Omental fat pad (tissue), 4 donors: ENCODE results near the gene NHS. TPM values are rescaled to one million over a fixed set of nuclear protein-coding genes. Genes with fewer than 3 reads are reported as not detected.

Source experiments
- ATAC-seq: fragments of 150-250 bp; one replicate; pipeline ENCODE4 v1.9.1; 2016; ENCODE audit warnings: mild to moderate bottlenecking, moderate library complexity; ENCODE audit not compliant: low FRiP score
- DNase-seq: peaks from one replicate; pipeline ENCODE4 v3.0.0-alpha.2; 2019; ENCODE audit warnings: low spot score
- total RNA-seq, 4 donors: library from RNA; depleted of rRNA; stranded (reverse); fragments of >200 nt; gene quantifications; one replicate each; pipeline ENCODE4 v1.1.0, GENCODE V29; 2016
- TF ChIP-seq, protein P1 (sequence below), 3 donors: fragments of 450-650 bp; IDR thresholded peaks; one replicate each; pipeline ENCODE4 v1.5.1; 2016 to 2017; ENCODE audit warnings: antibody characterized with exemption in 3 of 3, mild to moderate bottlenecking in 3 of 3, moderate library complexity in 2 of 3

The NHS gene
- total RNA-seq, 4 donors from 2014 or later = 4.0 to 9.7 (median 7.6) TPM

DNA sequence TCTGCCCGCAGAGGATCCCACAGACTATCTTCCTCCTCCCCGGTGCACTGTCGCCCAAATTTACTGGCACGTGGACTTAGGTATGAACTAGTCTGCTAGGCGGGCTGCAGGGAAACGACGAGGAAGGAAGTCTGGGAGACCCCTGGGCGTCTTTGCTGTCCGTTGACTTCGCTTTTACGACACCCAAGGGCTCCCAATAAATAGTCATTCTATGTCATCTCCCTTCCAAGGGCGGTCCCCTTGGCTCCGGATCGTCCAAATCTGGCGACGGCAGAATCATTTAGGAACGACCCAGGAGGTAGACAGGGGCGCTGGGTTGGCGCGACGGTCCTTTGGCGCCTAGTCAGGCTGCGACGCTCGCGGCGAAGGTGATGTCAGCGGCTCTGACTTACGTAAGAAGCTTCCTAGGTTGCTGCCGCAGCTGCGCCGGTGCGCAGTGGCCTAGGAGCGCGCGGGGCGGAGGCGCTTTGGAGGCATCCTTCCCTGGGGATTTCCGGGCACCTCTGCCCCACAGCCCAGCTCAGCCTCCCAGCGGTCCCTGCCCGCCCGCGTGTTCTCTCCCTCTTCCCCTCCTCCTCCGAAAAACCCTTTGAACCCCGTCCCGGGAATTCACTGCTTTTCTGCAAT, 2.2 kb downstream of the NHS start:
- DNase-seq = no peak
- ATAC-seq = peak; percentile 64

DNA sequence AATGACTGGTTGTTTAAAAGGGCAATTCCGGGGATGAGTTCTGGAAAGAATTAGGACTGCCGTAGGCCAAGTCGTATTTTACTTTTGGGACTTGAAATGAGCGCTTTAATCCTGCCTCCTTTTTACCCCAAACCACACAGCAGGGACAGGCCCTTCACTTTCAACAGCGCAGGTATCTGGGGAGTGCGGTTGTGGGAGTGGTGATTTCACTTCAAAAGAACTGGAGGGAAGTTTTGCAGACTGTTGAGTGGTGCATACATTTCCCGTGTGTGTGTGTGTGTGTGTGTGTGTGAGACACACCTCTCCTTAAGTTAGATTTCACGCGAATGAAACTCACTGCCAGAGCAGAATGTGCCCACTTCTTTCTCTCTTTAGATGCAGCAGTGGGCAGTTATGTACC, 2.8 kb downstream of the NHS start:
- no peak for ATAC-seq
- DNase-seq = no peak
- TF ChIP-seq, protein P1, sequence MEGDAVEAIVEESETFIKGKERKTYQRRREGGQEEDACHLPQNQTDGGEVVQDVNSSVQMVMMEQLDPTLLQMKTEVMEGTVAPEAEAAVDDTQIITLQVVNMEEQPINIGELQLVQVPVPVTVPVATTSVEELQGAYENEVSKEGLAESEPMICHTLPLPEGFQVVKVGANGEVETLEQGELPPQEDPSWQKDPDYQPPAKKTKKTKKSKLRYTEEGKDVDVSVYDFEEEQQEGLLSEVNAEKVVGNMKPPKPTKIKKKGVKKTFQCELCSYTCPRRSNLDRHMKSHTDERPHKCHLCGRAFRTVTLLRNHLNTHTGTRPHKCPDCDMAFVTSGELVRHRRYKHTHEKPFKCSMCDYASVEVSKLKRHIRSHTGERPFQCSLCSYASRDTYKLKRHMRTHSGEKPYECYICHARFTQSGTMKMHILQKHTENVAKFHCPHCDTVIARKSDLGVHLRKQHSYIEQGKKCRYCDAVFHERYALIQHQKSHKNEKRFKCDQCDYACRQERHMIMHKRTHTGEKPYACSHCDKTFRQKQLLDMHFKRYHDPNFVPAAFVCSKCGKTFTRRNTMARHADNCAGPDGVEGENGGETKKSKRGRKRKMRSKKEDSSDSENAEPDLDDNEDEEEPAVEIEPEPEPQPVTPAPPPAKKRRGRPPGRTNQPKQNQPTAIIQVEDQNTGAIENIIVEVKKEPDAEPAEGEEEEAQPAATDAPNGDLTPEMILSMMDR (IDR thresholded peaks at IDR 0.05) = no peak

More for the DNA sequence above, 2.2 kb downstream of the NHS start:
- TF ChIP-seq, protein P1 (IDR thresholded peaks at IDR 0.05) = no peak

DNA sequence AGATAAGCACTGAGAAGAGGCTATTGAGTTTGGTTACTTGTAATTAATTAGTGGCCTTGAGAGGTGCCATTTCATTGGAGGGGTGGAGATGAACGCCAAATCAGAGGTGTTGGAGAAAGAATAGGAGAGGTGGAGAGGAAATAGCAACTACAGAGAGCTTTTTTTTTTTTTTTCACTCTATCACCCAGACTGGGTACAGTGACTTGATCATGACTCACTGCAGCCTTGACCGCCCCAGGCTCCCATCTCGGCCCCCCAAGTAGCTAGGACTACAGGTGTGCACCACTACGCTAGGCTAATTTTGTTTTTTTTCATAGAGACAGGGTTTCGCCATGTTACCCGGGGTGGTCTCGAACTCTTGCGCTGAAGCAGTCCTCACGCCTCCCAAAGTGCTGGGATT, 5.2 kb downstream of the NHS start:
- TF ChIP-seq, protein P1 (IDR thresholded peaks at IDR 0.05) = no peak
- DNase-seq = no peak
- ATAC-seq = no peak

DNA sequence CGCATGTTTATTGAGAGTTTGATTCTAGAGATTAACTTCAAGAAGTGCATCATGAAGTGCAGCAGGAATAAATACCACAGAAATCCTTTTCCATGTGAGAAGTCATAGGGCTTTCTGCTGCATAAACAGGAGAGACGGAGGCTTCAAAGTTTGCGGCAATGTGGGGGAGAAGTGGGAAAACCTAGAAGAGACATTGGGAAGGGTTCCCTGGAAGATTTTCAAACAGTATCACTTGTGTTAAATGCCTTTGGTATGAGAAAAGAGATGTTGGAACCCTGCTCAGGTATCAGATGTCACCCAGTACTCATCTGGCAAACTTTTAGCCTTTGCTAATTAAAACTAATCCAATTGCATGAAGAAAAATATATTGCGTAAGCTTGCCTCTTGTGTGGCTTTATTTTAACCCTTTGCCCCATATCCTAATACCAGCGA, 15.4 kb downstream of the NHS start:
- no peak for ATAC-seq
- DNase-seq = no peak
- TF ChIP-seq, protein P1 (IDR thresholded peaks at IDR 0.05) = no peak

DNA sequence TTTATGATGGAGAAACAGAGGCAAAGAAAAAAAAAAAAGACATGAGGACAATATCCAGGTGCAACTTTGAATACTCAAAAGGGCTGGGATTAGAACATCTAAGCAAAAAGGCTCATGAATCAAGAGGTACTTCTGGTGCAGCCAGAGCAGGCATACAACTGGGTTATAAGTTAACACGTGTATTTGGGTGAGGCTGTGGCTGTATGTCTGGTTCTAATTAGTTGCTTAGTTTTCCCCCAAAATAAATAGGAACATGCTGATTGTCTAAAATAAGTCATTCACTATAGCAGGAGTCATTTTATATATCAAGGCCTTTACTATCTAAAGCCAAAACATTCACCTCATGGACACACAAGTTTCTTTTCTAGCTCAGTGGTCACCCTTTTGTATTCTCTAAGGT, 20.2 kb downstream of the NHS start:
- DNase-seq = no peak
- no peak for ATAC-seq
- TF ChIP-seq, protein P1 (IDR thresholded peaks at IDR 0.05) = no peak

DNA sequence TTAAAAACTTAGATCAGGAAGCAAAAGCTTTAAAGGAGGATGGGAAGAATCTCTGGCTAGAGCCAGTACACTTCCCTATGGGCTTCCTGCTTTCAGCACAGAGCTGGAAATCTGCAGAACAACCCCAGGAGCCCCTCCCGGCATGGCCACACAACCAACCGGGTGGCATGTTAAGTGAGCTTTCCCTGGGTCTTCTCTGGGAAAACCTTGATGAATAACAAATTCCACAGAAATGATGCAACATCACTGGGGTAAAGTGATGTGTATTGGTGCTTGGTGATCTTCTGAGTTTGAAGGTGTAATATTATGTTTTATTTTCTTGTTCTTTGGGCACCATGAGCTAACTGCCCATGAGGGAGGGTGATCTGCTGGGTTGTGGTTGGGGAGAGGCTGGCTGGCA, 22.1 kb downstream of the NHS start:
- TF ChIP-seq, protein P1 (IDR thresholded peaks at IDR 0.05) = no peak
- DNase-seq (no peak), ATAC-seq (no peak)

DNA sequence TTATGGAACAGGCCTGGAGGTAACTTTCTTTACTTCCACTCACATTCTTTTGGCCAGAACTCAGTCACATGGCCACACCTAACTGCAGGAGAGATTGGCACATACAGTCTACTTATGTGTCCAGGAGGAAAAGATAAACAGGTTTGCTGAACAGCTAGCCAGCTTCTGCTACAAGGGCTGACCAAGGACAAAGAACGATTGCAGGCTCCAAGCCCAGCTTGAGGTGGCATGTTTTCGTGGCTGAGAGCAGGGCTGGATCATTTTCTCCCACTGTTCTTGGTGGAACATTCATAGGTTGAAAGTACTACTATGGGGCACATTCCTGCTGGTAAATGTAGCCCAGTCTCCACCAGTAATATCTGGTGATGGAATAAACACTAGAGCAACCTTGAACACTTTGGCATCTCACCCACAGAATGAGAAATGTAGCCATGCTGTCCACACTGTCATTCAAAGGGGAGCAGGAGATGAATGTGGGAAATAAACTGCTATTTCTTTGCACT, 28.2 kb downstream of the NHS start:
- TF ChIP-seq, protein P1 (IDR thresholded peaks at IDR 0.05) = no peak

More for the DNA sequence above, 28.2 kb downstream of the NHS start:
- ATAC-seq (no peak), DNase-seq (no peak)
